Mucosa of gallbladder (tissue), 1 donor: Measurements from ENCODE around the gene APOLD1. TPM values are rescaled to one million over a fixed set of nuclear protein-coding genes. Genes with fewer than 3 reads are reported as not detected.
"Not testable (repeated sequence)": the region's sequence is repeated elsewhere in the genome, so short reads cannot be mapped to it uniquely, and the experiment has no call there.

ENCODE experiments used
- DNase-seq: peaks from one replicate; pipeline ENCODE4 v3.0.0-alpha.2; 2020; ENCODE audit warnings: low spot score
- total RNA-seq: library from RNA; stranded (reverse); gene quantifications from one replicate; pipeline ENCODE4 v1.2.1, GENCODE V29; 2021
- donor health status: DM: no; HTN: no; CAD: no.

The APOLD1 gene
- 8.0 TPM for total RNA-seq

- DNase-seq = no peak
These were observed at the start of gene APOLD1 for GRCh38 chr12:12784911-12785814. TSS of gene APOLD1 (plus strand) at chr12:12785659. CDS start at chr12:12785692, 33 bp downstream.

- DNase-seq = no peak
These were observed 48.4 kb upstream of the APOLD1 start for GRCh38 chr12:12736759-12737676.

GRCh38 chr12:12738152-12738551 is 47.3 kb upstream of the APOLD1 start:
- not testable (repeated sequence) for DNase-seq

GRCh38 chr12:12741660-12742059 is 43.8 kb upstream of the APOLD1 start:
- DNase-seq = no peak

GRCh38 chr12:12744546-12745305 is 40.7 kb upstream of the APOLD1 start:
- no peak for DNase-seq

- no peak for DNase-seq
These were observed 39.8 kb upstream of the APOLD1 start for GRCh38 chr12:12745576-12746211.

GRCh38 chr12:12747278-12747677 is 38.2 kb upstream of the APOLD1 start:
- DNase-seq = no peak

GRCh38 chr12:12748044-12748443 is 37.4 kb upstream of the APOLD1 start:
- DNase-seq = no peak

GRCh38 chr12:12749433-12749832 is 36.0 kb upstream of the APOLD1 start:
- no peak for DNase-seq

GRCh38 chr12:12755923-12756322 is 29.5 kb upstream of the APOLD1 start:
- no peak for DNase-seq

GRCh38 chr12:12757121-12757520 is 28.3 kb upstream of the APOLD1 start:
- DNase-seq = no peak

GRCh38 chr12:12759234-12759915 is 26.1 kb upstream of the APOLD1 start:
- no peak for DNase-seq

- no peak for DNase-seq
These were observed 20.6 kb upstream of the APOLD1 start for GRCh38 chr12:12764824-12765223.

GRCh38 chr12:12770262-12770661 is 15.2 kb upstream of the APOLD1 start:
- DNase-seq = no peak

GRCh38 chr12:12774791-12775190 is 10.7 kb upstream of the APOLD1 start:
- DNase-seq = no peak

- no peak for DNase-seq
These were observed 9.2 kb upstream of the APOLD1 start for GRCh38 chr12:12776261-12776660.

- no peak for DNase-seq
These were observed 8.4 kb upstream of the APOLD1 start for GRCh38 chr12:12777092-12777491.

- no peak for DNase-seq
These were observed 6.5 kb upstream of the APOLD1 start for GRCh38 chr12:12779007-12779406.

- DNase-seq = no peak
These were observed 5.9 kb upstream of the APOLD1 start for GRCh38 chr12:12779529-12779928.

- no peak for DNase-seq
These were observed 1.3 kb upstream of the APOLD1 start for GRCh38 chr12:12784116-12784515.

- no peak for DNase-seq
These were observed 869 bp downstream of the APOLD1 start for GRCh38 chr12:12786351-12786705.
